Osteocyte (in vitro differentiated cells): ENCODE measurements around the gene BCHE. TPM values are rescaled to one million over a fixed set of nuclear protein-coding genes. Genes with fewer than 3 reads are reported as not detected.

Experiments
- DNase-seq: peaks from one replicate; pipeline ENCODE4 v3.0.0; 2021; ENCODE audit warnings: mixed read lengths; ENCODE audit not compliant: unreplicated experiment; ENCODE audit errors: extremely low spot score
- H3K27ac Mint-ChIP-seq: one replicate; pipeline ENCODE4 v1.8.0; 2021; ENCODE audit warnings: mild to moderate bottlenecking, mixed read lengths; ENCODE audit not compliant: unreplicated experiment
- H3K27me3 Mint-ChIP-seq: one replicate; pipeline ENCODE4 v1.8.0; 2021; ENCODE audit warnings: mixed read lengths; ENCODE audit not compliant: unreplicated experiment
- H3K36me3 Mint-ChIP-seq: one replicate; pipeline ENCODE4 v1.8.0; 2021; ENCODE audit warnings: mixed read lengths; ENCODE audit not compliant: unreplicated experiment
- H3K4me1 Mint-ChIP-seq: one replicate; pipeline ENCODE4 v1.8.0; 2021; ENCODE audit warnings: mixed read lengths; ENCODE audit not compliant: unreplicated experiment
- H3K4me3 Mint-ChIP-seq: one replicate; pipeline ENCODE4 v1.8.0; 2021; ENCODE audit warnings: mild to moderate bottlenecking, moderate library complexity, mixed read lengths; ENCODE audit not compliant: unreplicated experiment
- H3K9me3 Mint-ChIP-seq: one replicate; pipeline ENCODE4 v1.8.0; 2021; ENCODE audit warnings: mixed read lengths; ENCODE audit not compliant: unreplicated experiment
- total RNA-seq: library from RNA; stranded (reverse); gene quantifications from 2 replicates; pipeline ENCODE4 v1.2.1, GENCODE V29; 2021
- TF ChIP-seq, protein P1 (sequence below): fragments of 200-600 bp; sonication (generic); IDR thresholded peaks from 2 replicates; pipeline ENCODE4 v1.5.0; 2021; ENCODE audit warnings: antibody characterized with exemption, mild to moderate bottlenecking, moderate library complexity

BCHE gene
- total RNA-seq, 1 donor from 2014 or later = 1.4 TPM

DNA sequence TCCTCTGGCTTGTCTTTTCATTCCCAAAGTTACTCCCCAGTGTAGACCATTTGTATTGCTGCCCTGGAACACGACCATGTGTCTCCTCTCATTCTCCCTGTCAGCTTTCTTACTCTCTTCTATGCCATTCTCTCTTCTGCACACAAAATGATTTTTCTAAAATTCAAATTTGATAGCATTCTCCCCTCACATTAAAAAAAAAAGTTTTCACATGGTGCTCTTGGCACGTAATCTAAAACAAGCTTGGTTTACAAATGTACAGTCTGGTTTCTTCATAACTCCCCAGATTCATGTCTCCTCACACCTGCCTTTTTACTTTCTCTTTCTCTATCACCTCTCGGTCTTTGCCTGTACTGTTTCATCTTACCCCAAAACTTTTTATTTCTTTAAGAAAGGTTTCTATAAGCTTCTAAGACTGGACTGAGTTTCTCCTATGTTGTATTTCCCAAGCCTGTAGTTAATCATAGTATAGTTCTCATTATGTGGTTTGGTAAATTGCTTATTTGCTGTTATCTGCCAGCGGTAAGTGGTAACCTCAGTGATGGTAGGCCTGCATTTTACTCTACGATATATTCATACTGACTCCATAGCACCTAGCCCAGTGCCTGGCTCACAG, 31.2 kb downstream of the BCHE start:
- H3K4me3 Mint-ChIP-seq = no peak overlapping the region
- H3K9me3 Mint-ChIP-seq = no peaks in the 10 kb centered on the region
- H3K27ac Mint-ChIP-seq = no peak overlapping the region
- TF ChIP-seq, protein P1, sequence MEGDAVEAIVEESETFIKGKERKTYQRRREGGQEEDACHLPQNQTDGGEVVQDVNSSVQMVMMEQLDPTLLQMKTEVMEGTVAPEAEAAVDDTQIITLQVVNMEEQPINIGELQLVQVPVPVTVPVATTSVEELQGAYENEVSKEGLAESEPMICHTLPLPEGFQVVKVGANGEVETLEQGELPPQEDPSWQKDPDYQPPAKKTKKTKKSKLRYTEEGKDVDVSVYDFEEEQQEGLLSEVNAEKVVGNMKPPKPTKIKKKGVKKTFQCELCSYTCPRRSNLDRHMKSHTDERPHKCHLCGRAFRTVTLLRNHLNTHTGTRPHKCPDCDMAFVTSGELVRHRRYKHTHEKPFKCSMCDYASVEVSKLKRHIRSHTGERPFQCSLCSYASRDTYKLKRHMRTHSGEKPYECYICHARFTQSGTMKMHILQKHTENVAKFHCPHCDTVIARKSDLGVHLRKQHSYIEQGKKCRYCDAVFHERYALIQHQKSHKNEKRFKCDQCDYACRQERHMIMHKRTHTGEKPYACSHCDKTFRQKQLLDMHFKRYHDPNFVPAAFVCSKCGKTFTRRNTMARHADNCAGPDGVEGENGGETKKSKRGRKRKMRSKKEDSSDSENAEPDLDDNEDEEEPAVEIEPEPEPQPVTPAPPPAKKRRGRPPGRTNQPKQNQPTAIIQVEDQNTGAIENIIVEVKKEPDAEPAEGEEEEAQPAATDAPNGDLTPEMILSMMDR = no peak
- no peaks in the 10 kb centered on the region for H3K4me1 Mint-ChIP-seq
- no peaks in the 10 kb centered on the region for H3K36me3 Mint-ChIP-seq
- DNase-seq = no peak
- H3K27me3 Mint-ChIP-seq = no peaks in the 10 kb centered on the region

DNA sequence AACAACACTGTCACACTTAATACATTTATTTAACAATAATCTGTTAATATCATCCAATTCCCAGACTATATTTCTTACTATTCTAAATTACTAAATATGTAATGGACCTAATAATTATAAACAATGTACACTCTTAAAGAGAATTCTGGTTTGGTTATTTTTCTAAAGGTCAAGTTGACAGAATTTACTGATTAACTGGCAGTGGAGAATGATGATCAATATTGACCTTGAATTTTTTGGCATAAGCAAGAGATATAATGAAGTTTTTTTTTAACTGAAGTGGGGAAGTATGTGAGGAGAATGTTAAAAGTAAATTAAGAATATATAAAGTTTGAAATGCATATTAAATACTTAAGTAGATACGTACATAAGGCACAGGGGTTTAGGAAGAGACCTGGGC, 33.8 kb downstream of the BCHE start:
- H3K27me3 Mint-ChIP-seq = no peaks in the 10 kb centered on the region
- TF ChIP-seq, protein P1 = no peak
- no peaks in the 10 kb centered on the region for H3K36me3 Mint-ChIP-seq
- H3K9me3 Mint-ChIP-seq = no peaks in the 10 kb centered on the region
- no peak overlapping the region for H3K4me3 Mint-ChIP-seq
- H3K4me1 Mint-ChIP-seq = no peaks in the 10 kb centered on the region
- no peak overlapping the region for H3K27ac Mint-ChIP-seq
- no peak for DNase-seq

DNA sequence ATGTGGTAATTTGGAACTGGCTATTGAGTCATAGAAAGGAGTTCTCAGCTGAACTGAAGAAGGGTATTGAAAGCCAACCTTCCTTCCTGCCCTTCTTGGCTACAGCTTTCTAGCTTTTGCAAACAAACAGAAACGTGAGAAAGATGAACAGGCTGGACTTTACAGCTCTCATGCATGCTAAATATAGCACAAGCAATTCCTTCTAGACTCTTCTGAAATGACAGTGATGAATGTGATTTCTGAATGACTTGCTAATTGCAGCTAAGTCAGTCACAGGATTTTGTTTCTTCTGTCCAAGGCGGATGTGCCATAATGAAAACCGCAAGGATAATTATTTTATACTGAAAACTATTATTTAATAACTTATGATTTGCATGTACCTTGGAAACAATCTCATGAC, 36.3 kb downstream of the BCHE start:
- no peak overlapping the region for H3K4me3 Mint-ChIP-seq

DNA sequence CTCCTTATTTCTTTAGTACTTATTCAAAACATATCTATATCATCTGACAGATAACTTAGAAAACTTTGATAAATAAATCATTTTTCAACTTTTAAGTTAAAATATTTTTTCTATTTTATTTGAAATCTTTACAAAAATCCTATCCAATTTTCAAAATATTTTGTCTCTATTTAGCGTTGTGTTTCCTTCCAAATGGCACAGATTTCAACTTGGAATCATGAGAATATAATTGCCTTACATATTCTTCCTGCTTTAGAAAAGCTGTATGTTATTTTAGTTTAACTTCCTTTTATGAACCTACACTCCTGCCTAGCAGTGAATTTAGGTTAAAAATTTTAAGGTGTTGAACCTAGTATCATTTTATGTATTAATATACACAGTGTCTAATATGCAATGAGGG, 38.2 kb downstream of the BCHE start:
- Mint-ChIP-seq H3K27me3 (peaks cover 2% of the 10 kb centered on the region), H3K4me3 (no peak overlapping the region), H3K9me3 (no peaks in the 10 kb centered on the region), H3K4me1 (no peaks in the 10 kb centered on the region), H3K36me3 (no peaks in the 10 kb centered on the region), H3K27ac (no peak overlapping the region)
- TF ChIP-seq, protein P1 = no peak
- no peak for DNase-seq

More for the DNA sequence above, 36.3 kb downstream of the BCHE start:
- DNase-seq = no peak
- TF ChIP-seq, protein P1 = no peak
- Mint-ChIP-seq H3K4me1 (no peaks in the 10 kb centered on the region), H3K36me3 (no peaks in the 10 kb centered on the region), H3K9me3 (no peaks in the 10 kb centered on the region), H3K27me3 (peaks cover 2% of the 10 kb centered on the region), H3K27ac (no peak overlapping the region)

DNA sequence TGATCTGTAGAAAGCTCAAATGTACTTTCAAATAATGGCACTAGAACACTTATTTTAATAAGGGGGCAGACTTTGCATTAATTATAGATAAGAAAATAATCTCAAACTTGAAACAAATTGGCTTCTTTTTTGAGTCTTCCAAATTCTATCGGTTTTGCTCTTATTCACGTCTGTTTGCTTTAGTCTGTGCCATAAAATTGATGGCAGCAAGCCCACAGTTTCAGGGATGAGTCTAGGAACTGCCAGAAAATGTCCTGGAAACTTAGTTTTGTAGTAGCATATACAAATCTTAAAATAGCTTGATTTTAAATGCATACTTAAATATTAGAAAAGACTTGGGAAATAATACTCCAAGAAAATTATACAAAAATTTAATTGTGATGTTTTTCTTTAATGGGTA, 39.7 kb downstream of the BCHE start:
- H3K4me1 Mint-ChIP-seq = no peaks in the 10 kb centered on the region
- TF ChIP-seq, protein P1 = no peak
- no peaks in the 10 kb centered on the region for H3K36me3 Mint-ChIP-seq
- H3K27ac Mint-ChIP-seq = no peak overlapping the region
- DNase-seq = no peak
- H3K27me3 Mint-ChIP-seq = peaks cover 2% of the 10 kb centered on the region
- H3K4me3 Mint-ChIP-seq = no peak overlapping the region
- no peaks in the 10 kb centered on the region for H3K9me3 Mint-ChIP-seq
